Measurements from ENCODE around the gene MPC1L. TPM values are rescaled to one million over a fixed set of nuclear protein-coding genes. Genes with fewer than 3 reads are reported as not detected.

The MPC1L gene
- total and polyA plus RNA-seq, 9 of the 15 experiments (the other 6 are each of a cell fraction or from before 2014, with no cell fraction given), result not detected

GRCh38 chrX:40622479-40623138, 619 bp upstream of the MPC1L start:
- peaks cover 3% of the 10 kb centered on the region; the same call in 1 of the 3 replicates for H3K36me3 ChIP-seq (ENCODE audit: control insufficient read depth, insufficient read depth, low read length)
- WGBS (ENCODE audit: insufficient coverage, low coverage, missing lambda C conversion rate), result 37% methylated on average over 13 of the region's 18 CpGs
- in situ Hi-C loops (cut with MboI), result no loop called here
- no peak overlapping the region for H3K9ac ChIP-seq (ENCODE audit: insufficient read depth in 1 of 2, low read depth in 2 of 2, low read length in 2 of 2)
- FAIRE-seq (no peak), ATAC-seq (no peak), DNase-seq (ENCODE audit: extremely low read depth in 1 of 4, low spot score in 3 of 4) (no peak)
- no peaks in the 10 kb centered on the region for H4K20me1 ChIP-seq (replicated peaks; ENCODE audit: control insufficient read depth, insufficient read depth, low read length)
- H3K4me3 ChIP-seq, result no peak overlapping the region
- no peak overlapping the region for H2AFZ ChIP-seq (ENCODE audit: low read depth, low read length)
- CTCF ChIA-PET (ENCODE audit: low intra/inter-chr PET ratio), result no interaction called here
- POLR2A ChIA-PET, result no interaction called here
- TF ChIP-seq CBX5 (IDR thresholded peaks at IDR 0.05; ENCODE audit: borderline replicate concordance, low read depth) (no peak), SMAD1 (IDR thresholded peaks at IDR 0.05; ENCODE audit: low read depth, low read length, partially characterized antibody) (no peak), ZNF274 (IDR thresholded peaks at IDR 0.05; ENCODE audit: borderline replicate concordance, low read depth, low read length) (no peak), MECOM (CRISPR knock-in tag; IDR thresholded peaks at IDR 0.05) (no peak), CREB3 (tag; conservative IDR thresholded peaks at IDR 0.05; ENCODE audit: low read depth) (no peak), NCOA1 (IDR thresholded peaks at IDR 0.05; ENCODE audit: low read depth) (no peak), JUNB (CRISPR knock-in tag; conservative IDR thresholded peaks at IDR 0.05) (no peak), ZNF175 (CRISPR knock-in tag; IDR thresholded peaks at IDR 0.05; ENCODE audit: low read depth) (no peak)
- H3K9me1 ChIP-seq (ENCODE audit: control insufficient read depth, insufficient read depth, low read length), result no peaks in the 10 kb centered on the region
- no TSS peak for BruUV-seq (replicated peaks)
- no peaks in the 10 kb centered on the region for H3K27me3 ChIP-seq (ENCODE audit: control insufficient read depth in 2 of 2, insufficient read depth in 2 of 2, low read length in 2 of 2)
- H3K4me1 ChIP-seq (replicated peaks in 1 of 2; ENCODE audit: control insufficient read depth in 2 of 2, insufficient read depth in 2 of 2, low read length in 2 of 2), result no peaks in the 10 kb centered on the region
- intact Hi-C loops (cut with micrococcal nuclease), result no loop called here
- no peaks in the 10 kb centered on the region for H3K9me3 ChIP-seq (replicated peaks; ENCODE audit: control insufficient read depth, insufficient read depth, low read depth, low read length)
- no peak overlapping the region for H3K4me2 ChIP-seq (ENCODE audit: insufficient read depth, low read length)
- H3K79me2 ChIP-seq (ENCODE audit: control insufficient read depth, insufficient read depth, low read length), result no peaks in the 10 kb centered on the region
- no peak overlapping the region for H3K27ac ChIP-seq (ENCODE audit: extremely low read depth, low read depth, low read length)
